NCI-H510A treated with DMSO at 0.1 percent for 48 hours (cell line): Measurements from ENCODE around the gene MYLK.
"Not testable (repeated sequence)": the region's sequence is repeated elsewhere in the genome, so short reads cannot be mapped to it uniquely, and the experiment has no call there.

Source experiments
- DNase-seq: peaks from one replicate; lab custom pipeline; 2025; lab: John Stamatoyannopoulos, UW

MYLK gene

DNA sequence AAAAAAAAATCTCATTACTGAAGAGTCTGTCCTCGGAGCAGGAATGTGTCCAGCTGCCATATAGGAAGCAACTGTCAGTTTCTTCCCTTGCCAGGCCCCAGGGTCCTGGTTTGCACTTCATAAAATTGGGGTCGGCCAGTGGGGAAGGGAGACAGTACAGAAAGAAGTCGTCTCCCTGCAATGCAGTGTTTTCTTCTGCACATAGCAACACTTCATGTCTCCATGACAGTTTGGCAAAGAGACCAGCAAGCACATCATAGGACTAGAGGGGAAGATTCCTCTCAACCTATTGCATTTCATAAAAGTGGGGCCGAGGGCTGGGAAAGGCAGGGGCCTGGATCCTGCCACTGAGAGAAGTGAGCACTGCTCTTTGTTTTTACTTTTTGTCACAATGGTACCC is 161.1 kb downstream of the MYLK start:
- DNase-seq = no peak

DNA sequence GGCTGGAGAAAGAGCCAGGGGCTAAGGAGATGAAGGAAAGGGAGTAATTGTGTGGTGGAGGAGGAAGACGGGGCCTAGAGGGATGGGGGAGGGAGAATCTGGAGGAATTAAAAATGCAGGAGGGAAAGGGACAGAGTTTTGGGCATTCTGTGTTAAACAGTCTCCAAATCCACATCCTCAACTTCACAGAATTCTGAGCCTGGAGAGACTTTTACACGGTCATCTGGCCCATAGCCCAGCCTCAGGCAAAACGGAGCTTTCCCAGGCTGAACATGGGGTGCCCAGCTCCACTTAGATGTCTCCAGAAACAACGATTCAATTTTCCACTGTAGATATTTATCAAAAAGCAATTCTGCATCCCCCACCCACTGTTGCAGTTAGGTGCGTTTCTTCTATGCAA is 161.7 kb downstream of the MYLK start:
- no peak for DNase-seq

DNA sequence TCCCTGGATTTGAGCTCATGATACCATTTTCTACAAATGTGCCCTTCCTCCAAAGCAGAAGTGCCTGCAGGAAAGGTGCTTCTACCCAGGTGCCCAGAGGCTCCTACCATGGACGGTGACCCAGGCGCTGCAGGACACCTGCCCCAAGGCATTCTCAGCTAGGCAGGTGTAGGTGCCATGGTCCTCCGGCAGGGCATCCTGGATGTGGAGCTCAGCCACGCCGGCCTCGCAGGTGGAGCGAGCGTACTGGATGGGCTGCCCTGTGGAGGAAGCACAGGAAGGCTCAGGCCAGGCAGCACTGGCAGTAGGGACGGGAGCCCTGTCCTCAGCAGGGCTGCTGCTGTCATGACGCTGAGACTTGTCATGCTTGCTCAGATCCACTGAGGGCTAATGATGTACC is 162.1 kb downstream of the MYLK start:
- no peak for DNase-seq

DNA sequence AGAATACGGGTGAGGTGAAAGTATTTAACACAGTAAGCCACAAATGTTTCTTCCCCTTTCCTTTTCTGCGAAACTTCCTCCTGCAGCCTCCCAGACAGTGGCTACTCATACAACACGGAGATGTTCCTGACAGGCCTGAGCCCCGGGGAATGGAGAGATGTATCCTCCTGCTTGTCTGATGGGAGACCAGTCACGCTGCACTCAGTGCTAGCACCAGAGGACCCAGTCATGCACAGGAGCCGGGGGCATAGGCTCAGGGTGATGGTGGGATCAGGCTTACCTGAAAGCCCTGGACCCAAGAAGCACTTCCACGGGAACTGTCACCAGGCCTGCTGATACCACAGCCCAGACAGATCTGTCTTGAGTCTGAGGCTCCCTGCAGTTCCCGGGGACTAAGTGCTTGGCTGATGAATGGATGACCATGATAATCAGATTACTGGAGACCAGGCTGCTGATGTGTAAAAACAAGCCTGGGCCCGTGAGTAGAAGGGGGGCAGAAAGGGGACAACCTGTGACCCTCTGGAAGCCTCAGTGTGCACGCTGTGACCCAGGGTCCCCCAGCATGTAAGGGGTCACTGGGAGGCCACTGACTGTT is 162.9 kb downstream of the MYLK start:
- DNase-seq = not testable (repeated sequence)

DNA sequence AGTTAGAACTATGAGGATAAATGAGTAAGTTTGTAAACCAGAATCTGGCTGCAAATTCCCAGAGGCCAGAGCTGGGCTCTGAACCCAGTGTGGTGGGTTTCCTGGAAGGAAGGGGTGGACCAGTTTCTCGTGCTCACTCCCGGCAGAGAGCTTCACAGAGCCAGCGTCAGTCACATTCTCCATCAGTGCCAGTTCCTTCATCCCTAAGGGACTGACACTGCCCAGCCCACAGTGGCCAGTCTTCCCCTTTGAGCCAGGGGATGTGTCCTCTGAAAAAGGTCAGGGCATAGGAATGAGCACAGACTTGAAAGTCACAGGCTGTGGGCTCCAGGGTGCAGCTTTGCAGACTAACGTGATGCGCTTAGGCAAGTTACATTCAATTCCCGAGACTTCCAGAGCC is 163.5 kb downstream of the MYLK start:
- DNase-seq = no peak

DNA sequence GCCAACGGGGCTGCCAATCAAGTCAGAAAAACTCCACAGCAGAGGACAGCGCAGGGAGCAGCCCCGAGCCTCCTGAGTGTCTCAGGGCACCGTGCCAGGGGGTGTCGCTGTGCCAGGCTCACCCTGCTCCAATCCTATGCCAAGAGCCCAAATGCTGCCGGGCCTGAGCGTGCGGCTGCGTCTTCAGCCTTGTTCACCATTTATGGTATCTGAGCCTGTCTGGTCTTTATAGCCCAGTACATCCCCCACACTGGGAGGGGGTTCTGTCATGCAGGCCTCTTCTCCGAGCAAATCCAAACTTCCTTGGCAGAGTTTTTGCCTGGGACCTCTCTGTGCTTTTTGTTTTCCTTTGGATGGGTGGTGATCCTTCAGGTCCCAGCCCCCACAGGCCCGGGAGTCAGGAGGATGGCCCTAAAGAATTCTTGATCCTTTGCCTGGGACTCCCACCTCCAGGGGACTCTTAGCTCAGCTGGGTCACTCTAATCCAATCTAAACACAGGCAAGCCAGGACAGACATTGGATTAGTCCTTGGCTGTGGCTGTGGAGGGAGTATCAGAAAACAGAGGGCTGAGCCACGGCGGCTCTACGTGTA is 164.2 kb downstream of the MYLK start:
- DNase-seq = no peak

DNA sequence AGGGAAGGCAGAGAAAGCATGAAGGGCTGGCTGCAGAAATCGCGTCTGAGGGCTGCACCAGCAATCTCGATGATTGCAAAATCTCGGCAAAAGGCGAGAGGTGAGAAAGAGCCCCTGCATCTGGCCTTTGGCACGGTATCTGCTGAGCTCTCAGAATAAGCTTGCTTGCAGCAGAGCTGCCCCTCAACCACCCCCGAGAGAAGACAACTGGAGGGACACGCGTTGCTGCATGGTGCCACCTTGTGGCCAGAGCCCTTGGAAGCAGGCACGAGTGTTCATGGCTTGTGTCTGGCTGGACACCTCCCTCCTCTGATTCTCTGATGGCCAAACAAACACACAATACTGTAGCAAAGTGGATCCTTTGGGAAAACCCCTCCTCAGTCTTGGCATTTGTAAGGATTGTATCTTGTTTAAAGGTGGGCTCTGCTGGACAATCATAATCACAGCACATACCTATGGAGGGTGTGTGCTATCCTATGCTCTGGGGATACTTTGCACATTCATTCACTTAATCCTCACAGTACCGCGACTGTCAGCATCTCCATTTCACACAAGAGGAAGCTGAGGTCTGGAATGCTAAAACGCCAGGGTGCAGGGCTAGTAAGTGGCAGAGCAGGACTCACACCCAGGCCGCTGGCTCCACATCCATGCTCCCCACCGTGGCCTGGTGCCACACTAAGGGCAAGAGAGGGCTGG is 164.9 kb downstream of the MYLK start:
- peak; percentile 23 for DNase-seq

DNA sequence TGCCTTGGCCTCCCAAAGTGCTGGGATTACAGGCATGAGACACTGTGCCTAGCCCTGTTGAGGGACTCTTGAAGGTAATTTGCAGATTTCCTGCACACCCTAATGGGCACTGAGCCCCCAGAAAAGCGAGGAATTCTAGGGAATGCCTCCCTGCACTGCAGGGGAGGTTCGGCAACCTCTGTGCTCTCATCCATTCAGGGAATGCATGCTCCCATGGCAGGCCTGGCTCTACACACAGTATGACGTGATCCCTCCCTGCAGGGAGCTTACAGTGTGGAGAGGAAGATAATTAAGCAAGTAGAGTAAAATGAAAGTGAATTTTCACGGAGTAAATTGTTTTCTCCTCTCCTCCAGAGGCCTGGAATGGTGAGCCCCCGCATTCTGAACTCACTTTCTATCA is 166.0 kb downstream of the MYLK start:
- no peak for DNase-seq

DNA sequence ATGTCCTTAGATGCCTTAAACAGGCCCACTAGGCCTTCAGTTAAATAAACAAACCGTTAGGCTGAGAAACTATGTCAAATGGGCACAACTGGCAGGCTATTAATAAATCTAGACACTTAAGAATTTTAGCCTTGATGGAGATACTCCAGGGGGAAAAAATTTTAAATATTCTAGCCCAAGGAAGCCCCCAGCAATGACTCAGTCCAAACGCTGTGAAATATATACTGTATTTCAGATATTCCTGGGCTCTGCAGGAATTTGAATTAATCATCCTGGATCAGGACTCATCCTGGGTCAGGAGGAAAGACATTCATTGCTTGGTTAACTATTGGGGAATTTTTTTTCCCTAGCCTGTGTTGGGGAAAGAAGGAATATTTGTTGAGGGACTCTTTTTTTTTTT is 166.7 kb downstream of the MYLK start:
- DNase-seq = not testable (repeated sequence)

DNA sequence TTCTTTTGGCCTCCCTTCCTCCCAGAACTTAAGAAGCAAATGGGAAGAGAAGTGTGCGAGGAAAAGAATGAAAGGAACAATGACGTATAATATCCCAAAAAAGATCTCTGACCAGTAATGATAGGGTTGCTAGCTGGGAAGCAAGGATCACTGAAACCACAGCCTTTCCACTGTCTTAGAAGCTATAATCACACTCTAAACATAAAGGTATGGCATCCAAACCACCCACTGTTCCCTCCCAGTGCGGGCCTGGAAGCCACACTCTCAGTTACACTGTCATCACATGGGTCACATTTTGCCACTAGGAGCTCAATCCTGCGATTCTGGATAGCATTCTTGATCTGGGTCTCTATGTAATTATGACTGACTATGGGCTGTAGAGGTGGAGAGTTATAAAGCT is 167.7 kb downstream of the MYLK start:
- DNase-seq = no peak

DNA sequence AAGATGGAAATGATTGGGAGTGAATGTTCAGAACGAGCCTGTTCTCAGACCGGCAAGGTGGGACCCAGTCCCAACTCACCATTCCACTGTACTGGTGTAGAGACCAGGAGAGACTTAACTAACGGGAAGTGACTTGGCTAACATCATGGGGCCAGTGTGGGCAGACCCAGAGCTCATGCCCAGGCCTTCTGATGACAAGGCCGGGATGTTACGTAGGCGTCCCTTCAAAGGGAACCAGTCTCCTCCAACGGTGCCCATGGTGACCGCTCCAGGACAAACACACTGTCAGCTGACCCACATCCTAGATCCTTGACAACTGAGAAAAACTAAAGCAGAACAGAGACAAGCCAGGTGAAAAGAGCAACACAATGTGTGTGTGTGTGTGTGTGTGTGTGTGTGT is 170.9 kb downstream of the MYLK start:
- no peak for DNase-seq

DNA sequence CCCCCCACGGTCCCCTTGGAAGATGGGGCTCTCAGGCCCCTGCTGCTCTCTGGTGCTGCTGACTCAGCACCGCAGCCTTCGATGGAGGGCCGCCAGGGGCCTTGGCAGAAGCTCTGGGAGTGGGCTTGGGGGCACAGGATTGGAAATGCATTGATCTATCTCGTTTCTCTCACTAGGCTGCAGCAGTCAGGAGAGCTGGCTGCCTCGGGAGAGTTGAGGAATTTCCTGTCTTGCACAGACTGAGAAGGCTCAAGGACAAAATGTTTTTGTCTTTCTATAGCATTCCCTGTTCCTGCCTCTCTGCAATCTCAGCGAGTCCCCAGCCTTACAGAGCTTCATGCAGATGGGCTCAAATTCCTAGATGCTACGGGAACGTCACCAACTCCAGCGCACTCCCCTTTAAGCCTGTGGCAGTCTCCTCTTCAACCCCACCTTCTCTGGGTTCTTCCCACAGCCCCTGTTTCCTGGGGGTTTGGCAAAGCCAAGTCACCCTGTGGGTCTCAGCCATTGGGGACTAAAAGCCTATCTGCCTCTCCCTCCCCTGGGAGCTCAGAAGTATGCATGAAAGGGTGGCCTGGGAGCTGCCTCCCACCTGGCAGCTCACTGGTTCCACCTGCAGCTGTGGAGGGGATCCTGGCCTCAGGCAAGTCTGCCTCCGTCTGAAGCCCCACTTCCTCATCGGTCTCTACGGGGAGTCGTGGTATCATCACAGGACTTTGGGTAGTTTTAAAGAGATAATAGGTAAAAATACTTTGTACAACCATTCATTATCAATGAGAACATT is 171.9 kb downstream of the MYLK start:
- DNase-seq = no peak

DNA sequence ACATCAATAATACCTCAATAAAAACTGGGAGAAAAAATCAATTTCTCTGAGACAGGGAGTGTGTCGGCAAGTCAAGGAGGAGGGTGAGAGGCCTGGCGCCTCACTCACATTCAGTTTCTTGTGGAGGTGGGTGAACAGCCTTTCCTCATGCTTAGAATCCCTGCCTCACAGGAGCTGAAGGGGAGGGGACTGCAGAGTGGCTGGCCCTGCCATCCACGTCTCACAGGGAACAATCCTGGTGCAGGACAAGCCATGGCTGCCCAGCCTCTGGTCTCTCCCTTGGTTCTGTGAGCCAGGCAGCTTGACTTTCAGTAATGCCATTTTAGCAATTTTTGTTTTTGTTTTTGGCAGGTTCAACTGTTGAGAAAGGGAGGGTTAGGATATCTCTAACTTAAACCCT is 172.8 kb downstream of the MYLK start:
- DNase-seq = no peak

DNA sequence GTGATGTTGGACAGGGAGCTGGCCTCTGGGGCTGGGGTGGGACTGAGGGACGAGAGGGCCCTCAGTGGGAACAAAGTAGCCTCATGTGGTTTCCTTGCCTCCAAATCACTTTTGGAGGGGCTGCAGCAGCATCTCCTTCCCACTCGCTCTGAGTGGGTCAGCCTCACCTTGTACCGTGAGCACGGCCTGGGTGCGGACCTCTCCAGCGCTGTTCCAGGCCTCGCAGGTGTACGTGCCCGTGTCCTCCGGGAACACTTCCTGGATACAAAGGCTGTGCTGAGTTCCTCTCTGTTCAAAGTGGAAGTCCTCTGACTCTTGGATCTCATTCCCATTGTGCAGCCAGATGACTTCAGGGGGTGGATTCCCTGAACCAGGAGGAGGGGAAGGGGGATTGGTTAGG is 175.6 kb downstream of the MYLK start:
- no peak for DNase-seq

DNA sequence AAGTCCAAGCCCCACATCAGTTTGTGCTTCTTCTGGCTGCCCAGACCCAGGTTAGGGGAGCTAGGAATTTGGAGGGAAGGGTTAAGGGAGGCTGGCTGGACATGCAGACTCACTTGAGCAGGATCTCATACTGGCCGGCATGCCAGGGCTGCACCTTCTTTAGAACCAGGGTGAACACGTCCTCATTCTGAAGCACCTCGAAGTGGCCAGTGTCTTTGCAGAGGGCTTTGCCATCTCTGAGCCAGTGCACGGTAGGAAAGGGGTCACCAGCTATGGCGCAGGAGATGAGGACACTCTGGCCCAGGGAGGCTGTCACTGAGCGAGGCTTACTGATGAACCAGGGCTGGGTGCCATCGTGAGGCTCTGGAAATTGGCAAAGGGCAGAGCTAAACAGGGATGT is 176.5 kb downstream of the MYLK start:
- DNase-seq = not testable (repeated sequence)

DNA sequence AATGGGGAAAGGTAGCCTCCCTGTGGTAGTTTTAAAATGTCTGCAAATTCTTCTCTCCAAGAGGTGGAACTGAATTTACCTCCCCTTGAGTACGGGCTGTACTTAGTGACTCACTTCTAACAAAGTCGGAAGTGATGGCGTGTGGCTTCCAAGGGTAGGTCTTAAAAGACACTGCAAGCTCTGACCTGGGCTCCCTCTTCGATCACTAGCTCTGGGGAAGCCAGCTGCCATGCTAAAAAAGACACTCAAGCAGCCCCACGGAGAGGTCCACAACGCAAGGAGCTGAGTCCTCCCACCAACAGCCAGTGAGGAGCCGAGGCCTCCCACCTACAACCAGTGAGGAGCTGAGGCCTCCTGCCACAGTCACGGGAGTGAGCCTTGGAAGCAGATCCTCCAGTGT is 177.3 kb downstream of the MYLK start:
- DNase-seq = no peak

DNA sequence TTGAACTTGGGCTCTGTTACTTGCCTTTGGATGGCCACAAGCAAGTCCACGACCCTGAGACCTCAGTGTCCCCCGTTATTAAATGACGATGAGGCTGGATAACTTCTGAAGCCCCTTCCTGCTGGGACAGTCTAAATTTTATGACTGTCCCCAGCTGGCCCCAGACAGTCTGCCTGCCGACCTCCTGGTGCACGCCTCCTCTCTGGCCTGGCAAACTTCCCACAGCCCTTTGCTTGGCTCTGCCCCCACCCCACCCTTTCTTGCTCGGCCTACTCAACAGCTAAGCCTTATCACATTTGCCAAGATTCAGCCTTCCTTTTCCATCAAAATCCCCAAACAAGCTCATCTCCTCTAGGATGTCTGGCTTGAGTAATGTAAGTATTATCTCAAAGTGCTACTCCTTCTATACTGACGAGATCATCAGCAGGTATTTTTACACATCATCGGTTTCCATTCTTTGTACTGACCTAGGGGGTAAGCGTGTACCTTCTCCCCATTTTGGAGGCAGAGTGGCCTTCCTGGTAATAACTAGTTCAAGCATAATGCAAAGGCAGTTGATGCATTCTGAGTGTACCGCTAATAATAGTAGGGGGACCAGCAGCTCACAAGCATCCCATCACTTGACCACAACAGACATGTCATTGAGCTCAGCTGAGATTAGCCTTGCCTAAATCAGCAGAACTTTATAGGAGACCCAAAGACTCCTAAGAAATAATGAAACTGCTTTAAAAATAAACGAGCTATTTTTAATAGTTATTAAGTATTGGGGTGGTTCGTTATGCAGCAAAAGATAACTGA is 178.4 kb downstream of the MYLK start:
- no peak for DNase-seq

DNA sequence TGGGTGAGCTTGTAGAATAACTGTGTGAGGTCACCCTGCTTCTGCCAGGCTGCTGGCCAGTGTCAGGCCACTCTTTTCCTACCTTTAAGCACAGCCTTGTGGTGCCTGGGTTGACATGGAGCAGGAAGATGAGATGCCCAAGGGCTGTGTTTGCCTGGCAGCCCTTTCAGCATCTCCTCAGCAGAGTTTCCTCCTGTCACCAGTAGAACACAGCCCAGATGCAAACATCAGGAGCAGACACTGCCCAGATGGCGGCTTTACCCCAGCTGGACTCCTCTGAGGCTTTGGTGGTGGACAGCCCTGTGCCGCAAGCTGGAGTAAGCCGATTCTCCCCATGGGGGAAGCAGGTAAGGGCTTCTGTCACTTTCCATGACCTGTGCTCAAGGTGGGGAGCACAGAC is 180.5 kb downstream of the MYLK start:
- not testable (repeated sequence) for DNase-seq

DNA sequence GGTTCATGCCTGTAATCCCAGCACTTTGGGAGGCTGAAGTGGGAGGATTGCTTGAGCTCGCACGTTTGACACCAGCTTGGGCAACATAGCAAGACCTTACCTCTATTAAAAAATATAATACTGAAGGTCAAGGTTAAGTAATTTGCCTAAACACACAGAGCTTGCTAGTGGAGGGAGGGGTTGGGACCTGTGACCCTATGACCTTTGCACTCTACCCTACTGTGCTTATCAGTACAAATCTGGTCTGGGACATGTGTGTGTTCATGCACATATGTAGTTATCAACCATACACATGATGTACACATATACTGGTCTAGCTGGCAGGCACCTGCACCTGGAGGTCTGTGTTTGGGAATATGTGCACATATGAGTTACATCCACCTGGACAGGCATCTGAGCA is 181.4 kb downstream of the MYLK start:
- no peak for DNase-seq

DNA sequence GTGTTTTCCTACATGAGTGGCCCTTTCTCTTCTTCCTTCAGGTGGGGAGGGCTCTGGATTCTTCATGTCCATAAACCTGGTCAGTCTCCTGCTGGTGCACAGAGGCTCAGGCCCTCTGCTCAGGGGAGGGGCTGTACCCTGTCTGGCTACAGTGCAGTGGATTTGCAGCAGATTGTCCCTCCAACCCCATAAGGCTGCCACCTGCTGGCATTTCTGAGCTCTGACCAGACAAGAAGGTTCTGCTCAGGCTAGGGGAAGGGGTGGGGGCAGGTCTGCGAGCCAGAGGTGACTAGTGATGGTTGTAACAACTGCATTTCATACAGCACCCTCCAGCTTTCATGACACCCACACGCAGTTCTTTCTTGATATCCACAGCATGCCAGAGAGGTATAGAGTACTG is 182.1 kb downstream of the MYLK start:
- peak; percentile 19 for DNase-seq

DNA sequence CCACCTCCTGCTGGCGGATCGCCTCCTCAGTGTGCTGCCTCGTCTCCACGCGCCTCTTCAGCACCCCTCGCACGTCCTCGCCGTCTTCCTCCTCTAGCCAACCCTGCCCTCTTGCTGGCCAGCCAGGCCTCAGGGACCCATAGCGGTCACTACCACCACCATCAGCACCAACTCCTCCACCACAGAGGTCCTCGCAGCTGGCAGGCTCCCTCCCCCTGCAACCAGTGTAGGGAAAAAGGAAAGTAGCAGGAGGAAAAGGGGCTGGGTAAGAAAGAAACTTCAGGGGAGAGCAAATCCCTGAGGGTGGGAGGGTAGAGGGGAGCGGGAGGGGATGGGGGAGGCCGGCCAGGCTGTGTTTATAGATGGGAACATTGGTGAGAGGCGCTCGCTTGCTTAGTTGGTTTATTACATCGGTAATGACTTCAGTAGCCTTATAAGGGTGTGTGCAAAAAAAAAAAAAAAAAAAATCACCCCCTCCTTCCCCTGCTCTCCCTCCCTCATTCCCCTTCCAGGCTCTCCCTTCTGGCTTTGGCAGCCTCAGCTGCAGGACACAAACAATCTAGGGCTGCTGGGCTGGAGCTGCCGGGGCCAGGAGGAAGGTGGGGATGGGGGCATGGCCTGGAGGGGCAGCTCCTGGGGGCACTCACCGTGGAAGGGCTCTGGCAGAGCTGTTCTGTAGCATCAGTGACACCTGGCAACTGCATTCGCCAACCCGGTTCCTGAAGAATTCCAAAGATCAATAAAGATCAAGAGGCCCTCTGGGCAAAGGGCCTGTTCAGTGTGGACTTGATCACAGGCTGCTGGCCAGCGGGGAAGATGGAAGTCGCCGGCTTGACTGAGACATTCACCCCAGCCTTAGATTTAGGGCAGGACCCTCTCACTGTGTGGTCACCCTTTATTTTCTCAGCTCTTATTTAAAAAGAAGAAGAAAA is 183.1 kb downstream of the MYLK start:
- no peak for DNase-seq
